ENCODE measurements around the gene TCEA3.
"Not testable (repeated sequence)": the region's sequence is repeated elsewhere in the genome, so short reads cannot be mapped to it uniquely, and the experiment has no call there.

TCEA3 gene

DNA sequence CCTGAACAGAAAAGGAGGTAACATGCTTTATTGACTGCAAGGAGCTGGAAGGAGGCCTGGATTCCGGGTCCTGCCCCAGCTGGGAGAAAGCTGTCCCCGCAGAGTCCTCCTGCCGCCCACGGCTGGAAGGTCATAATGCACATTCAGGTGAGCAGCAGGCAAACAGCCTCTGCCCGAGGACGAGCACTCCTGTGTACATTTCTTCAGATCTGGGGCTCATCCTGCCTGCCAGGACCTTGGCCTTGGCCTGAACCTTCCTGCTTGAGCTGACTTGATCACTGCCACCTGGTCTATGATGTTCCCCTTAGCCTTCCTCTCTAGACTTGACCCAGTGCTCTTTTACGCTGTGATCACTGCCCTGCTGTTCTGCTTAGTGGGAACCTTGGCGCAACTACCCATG, 37.1 kb downstream of the TCEA3 start:
- no peak for DNase-seq

DNA sequence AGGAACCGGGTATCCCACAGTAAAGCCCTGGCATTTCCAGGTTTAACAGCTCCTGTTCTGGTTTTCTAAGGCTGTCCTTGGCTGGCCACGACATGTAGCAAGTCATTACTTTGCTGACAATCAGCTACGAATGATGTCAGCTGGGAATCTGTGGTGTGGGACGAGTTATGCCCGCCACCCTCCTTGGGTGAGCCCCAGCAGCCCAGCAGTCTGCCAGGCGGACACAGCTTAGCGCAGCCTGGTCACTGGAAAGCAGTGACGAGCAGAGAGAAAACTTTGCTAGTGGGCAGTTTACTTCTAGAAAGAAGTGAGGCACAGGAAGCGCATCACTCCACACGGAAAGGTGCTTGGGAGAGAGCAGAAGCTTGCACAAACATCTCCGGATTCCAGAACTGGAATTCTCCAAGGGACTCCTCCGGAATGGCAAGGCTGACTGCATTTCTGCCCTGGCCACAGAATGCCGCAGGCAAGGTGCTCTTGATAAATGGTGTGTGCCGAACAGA, 39.4 kb downstream of the TCEA3 start:
- DNase-seq: no peak

DNA sequence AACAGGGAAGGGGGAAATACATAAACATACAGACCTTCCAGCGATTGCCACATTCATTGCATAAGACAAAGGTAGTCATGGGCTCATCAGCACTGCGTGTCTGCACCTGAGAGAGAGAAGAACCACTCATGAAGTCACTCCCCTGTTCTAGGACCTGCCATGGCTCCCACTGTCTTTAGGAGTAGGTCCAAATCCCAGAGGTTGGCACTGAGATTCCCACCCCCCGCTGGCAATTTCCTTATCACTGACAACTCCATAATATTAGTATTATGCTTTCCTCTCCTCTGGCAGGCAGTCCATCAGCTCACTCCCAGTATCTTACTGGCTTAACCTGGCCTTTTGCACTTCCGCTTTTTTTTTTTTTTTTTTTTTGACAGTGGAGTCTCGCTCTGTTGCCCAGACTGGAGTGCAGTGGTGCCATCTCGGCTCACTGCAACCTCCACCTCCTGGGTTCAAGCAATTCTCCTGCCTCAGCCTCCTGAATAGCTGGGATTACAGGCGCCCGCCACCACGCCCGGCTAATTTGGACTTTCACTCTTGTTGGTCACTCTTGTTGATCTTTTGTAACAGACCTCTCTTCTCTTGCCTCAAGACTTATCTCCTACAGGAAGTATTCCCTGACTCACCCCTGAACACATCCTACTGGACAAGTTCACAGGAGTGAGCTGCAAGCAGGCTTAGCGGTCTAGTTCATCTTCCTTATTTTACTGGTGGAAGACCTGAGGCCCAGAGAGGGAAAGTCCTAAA, 40.1 kb downstream of the TCEA3 start:
- DNase-seq: no peak

GRCh38 chr1:23383577-23384311, 40.8 kb downstream of the TCEA3 start:
- no peak for DNase-seq

DNA sequence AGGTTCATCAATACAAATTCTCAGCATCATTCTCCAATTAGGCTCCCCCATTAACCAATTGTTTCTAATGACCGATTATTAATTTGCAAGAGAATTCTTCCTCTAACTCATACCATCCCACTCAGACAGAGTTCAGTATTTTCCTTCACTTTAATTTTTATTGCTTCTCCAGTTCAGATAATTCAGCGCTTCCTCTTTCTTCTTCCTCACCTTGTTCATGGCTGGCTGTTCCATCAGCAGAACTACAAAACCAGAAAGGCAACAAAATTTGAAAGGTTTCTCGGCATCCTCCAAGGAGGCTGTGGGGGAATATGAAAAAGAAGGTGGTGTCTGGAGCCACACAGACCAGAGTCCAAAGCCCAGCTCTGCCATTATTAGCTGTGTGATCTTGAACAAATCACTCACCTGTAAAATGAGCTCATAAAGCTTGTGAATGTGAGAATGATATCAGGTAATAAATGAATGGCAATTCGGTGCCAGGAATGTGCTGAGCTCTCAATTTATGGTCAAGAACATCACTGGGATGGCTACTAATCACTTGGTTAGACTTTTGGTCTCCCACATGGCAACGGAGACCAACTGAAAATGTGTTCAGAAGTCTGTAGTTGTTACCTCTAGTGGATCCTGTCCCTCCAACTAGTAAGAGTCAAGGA, 43.2 kb downstream of the TCEA3 start:
- DNase-seq: no peak

DNA sequence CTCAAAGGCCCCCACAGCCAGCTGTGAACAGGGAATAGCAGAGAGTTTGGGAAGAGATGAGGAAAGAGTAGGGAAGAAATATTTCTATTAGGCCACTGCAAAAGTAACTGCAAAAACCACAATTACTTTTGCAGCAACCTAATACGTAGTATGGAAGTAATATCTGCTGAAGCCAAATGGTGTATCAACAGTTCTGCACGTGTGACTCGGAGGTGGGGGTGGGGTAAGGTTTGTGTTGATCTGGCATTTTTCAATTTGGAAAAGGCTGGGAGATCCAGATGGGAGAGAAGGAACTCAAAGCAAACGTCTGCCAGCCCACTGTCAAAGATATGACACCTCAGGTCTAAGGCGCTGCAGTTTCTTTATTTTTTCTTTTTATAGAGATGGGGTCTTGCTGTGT, 43.8 kb downstream of the TCEA3 start:
- no peak for DNase-seq

GRCh38 chr1:23380236-23380635, 44.3 kb downstream of the TCEA3 start:
- not testable (repeated sequence) for DNase-seq

- DNase-seq: no peak
These were observed 47.4 kb downstream of the TCEA3 start for GRCh38 chr1:23376890-23377811.

DNA sequence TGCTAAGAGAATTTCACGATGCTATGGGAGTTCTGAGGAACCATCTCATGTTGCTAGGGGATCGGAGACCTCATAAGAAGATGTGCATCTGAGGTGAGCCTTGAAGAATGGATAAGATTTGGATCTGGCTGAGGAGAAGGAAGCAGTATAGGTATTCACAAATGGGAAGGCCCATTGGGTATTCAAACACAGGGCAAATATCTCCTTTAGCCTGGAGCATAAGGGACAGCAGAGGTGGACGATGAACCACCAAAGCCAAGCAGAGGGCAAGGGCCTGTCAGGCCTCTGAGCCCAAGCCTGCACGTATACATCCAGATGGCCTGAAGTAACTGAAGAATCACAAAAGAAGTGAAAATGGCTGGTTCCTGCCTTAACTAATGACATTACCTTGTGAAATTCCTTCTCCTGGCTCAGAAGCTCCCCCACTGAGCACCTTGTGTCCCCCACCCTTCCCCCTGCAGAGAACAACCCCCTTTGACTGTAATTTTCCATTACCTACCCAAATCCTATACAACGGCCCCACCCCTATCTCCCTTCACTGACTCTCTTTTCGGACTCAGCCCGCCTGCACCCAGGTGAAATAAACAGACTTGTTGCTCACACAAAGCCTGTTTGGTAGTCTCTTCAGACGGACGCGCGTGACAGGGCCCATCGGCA, 50.3 kb downstream of the TCEA3 start:
- not testable (repeated sequence) for DNase-seq

- DNase-seq: no peak
These were observed 52.3 kb downstream of the TCEA3 start for GRCh38 chr1:23371987-23372880.

DNA sequence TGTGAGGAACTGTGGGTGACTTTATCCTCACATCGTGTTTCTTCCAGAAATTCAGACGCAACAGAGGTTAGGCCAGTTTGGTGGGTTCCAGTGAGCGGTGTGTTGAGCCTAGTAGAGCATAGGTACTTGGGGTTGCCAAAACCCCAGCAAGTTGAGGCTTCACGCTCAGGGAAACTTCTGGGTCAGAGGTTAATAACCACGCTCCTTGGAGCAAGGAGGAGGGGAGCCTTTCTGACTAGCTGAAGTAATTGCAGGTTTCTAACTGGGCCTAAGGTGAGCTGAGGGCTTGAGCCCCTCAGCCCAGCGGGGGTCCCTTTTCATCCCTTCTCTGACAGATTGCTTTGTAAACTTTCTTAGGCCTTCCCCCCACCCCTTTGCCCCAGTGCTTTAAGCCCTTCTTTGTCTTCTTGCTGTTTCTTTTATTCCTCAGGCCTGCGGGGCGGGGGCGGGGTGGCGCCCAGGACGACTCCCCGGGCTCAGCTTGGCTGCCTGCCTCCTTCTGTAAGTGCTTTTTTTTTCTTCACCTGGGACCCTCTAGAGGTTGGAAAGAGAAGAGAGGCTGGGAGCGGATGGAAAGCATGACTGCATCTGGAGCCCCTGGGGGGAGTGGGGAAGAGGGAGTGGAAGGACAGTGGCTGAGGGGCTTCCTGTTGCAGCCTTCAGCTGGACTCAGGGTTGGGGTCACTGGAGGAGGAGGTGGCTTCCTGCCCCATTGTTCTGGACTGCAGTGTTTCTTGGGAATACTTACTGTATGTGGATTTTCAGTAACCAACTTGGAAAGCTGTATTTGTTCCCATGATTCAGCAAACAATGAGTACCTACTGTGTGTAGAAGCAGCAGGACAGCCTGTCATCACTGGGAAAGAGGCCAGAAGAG, 53.6 kb downstream of the TCEA3 start:
- no peak for DNase-seq

DNA sequence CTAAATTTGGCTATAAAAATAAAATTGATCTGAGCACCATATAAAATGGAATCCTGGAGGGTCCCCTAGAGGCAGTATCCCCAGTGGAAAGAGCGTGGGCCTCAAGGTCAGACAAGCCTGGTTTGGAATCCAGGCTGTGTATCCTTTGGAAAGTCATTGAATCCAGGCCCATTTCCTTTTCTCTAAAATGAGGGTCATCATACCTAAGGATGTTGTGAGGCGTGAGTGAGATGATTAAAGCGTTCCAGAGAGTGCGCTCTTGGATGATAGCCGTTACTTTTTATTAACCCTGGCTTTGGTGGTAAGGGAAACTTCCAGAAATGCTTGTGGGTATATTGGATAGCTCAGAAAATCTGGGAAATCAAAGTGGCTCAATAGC, 54.2 kb downstream of the TCEA3 start:
- no peak for DNase-seq

DNA sequence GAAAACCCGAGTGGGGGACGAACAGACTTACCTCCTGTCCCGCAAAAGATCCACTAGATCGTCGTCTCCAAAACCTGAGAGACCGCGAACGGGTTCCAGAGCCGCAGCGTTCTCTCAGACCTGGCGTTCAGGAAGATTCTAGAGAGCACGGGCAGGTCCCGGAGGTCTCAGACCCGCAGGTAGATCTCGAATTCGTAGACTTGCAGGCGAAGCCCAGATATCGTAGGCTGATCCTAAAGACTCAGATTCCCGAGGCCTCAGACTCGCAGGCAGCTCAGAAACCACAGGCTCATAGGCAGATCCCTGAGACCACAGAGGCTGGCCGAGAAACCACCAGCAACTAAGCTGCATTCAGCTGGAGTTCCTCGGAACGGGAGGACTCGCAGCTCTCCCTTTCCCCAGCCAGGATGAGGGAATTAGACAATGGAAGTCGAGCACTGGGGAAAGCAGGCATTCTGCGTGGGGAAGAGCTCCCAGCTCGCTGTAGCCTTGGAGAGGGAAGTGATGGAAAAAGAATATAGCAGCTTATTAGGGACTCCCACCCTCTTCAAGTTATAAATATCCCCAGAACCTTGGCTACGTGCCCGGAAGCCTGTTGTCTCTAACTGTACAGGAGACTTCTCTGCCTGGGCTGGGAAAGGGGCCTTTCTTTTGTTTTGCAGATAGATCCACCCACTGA, 55.1 kb downstream of the TCEA3 start, which contains the start of gene ZNF436:
TSS of gene ZNF436 (minus strand) at position 502 of the 679 bp plus-strand sequence. CDS start 1,831 bp downstream, outside the sequence.
- DNase-seq: no peak

GRCh38 chr1:23368562-23369334, 55.8 kb downstream of the TCEA3 start:
- DNase-seq: peak; percentile 78

GRCh38 chr1:23367791-23368561, 56.6 kb downstream of the TCEA3 start:
- DNase-seq: peak; percentile 98

- peak; percentile 7 for DNase-seq
These were observed 57.1 kb downstream of the TCEA3 start for GRCh38 chr1:23367451-23367790.

DNA sequence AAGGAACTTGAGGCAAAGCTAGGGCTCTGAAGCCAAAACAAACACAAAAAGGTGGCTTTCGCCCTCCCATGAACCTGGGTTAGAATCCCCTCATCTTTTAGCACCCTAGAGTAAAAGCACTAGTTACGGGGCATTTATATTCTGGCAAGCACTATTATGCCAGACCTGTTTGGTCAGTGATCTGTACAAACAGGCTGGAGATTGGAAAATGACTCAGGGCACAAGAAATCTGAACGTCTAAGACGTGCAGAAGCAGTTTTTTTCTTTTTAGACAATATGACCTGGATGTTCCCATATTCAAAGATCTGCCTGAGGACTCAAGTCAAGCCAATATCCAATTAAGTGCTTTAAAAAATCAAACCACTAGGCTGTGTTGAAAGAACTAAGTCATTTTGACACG, 58.0 kb downstream of the TCEA3 start:
- no peak for DNase-seq

- no peak for DNase-seq
These were observed 58.4 kb downstream of the TCEA3 start for GRCh38 chr1:23366146-23366545.
